NCI-H2196 (cell line): ENCODE results near the gene PSMD1.
"Not testable (repeated sequence)": the region's sequence is repeated elsewhere in the genome, so short reads cannot be mapped to it uniquely, and the experiment has no call there.

ENCODE experiments used
- DNase-seq: peaks from one replicate; lab custom pipeline; 2025; ENCODE audit not compliant: unreplicated experiment; lab: John Stamatoyannopoulos, UW

Gene PSMD1

DNA sequence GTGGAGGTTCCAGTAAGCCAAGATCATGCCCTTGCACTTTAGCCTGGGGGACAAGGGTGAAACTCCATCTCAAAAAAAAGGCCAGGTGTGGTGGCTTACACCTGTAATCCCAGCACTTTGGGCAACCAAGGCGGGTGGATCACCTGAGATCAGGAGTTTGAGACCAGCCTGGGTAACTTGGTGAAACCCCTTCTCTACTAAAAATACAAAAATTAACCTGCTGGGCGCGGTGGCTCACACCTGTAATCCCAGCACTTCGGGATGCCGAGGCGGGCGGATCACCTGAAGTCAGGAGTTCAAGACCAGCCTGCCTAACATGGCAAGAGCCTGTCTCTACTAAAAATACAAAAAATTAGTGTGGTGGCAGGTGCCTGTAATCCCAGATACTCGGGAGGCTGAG lies 84.1 kb downstream of the PSMD1 start:
- not testable (repeated sequence) for DNase-seq

- no peak for DNase-seq
Observed at GRCh38 chr2:231144896-231145295, 88.2 kb downstream of the PSMD1 start.

GRCh38 chr2:231146665-231147064 lies 90.0 kb downstream of the PSMD1 start:
- no peak for DNase-seq

DNA sequence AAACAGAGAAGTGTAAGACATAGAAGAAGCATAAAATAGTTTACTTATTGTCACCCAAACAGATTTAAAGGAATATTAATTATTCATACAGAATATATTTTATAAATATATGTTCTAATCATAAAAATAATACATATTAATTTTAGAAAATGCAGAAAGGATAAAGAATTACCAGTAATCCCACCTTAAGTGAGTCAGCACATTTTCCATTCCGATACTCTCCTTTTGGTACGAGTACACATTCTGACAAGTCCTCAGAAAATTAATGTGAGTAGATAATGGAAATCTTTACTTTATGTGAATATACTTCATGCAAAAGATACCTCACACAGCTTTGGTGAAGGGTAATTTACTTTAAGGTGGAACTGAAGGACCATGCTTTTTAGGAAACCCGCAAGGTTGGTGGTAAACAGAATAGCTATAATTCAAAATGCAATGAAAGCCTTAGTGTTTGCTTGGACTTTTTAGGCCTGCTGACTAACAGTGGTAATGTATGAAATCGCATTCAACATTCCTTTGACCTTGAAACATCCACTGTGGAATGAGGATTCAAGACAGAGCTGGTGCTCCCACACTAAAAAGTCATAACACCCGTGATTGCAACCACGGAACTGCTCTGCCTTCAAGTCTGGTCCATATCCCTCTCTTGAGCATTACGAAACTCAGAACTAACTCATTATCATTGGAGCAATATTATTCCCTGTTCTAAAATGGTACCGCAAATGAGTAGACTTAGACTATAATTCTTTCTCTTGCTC lies 96.3 kb downstream of the PSMD1 start:
- DNase-seq: no peak

GRCh38 chr2:231159306-231159705 lies 102.6 kb downstream of the PSMD1 start:
- no peak for DNase-seq

GRCh38 chr2:231160701-231161100 lies 104.0 kb downstream of the PSMD1 start:
- DNase-seq: no peak

GRCh38 chr2:231161252-231161839 lies 104.7 kb downstream of the PSMD1 start:
- no peak for DNase-seq

- no peak for DNase-seq
Observed at GRCh38 chr2:231161877-231162329, 105.2 kb downstream of the PSMD1 start.

GRCh38 chr2:231163011-231163410 lies 106.3 kb downstream of the PSMD1 start:
- no peak for DNase-seq

- no peak for DNase-seq
Observed at GRCh38 chr2:231163414-231164095, 106.9 kb downstream of the PSMD1 start.

DNA sequence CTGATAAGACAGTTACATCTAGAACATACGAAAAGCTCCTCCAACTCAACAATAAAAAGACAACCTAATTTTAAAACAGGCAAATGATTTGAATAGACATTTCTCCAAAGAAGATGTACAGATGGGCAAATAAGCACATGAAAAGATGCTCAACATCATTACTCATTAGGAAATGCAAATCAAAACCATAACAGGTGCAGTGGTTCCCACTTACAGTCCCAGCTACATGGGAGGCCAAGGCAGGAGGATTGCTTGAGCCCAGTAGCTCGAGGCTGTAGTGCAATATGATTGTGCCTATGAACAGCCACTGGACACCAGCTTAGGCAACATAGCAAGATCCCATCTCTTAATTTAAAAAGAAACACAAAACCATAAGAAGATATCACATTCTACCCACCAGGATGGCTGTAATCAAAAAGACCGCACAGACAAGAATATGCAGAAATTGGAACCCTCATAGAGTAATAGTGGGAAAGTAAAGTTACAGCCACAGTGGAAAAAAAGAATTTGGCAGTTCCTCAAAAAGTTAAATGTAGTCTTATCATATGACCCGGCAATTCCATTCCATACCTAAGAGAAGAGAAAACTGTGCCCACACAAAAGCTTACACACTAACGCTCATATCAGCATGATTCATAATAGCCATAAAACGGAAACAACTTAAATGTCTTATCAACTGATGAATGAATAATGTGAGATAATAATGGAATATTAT lies 111.2 kb downstream of the PSMD1 start:
- no peak for DNase-seq

DNA sequence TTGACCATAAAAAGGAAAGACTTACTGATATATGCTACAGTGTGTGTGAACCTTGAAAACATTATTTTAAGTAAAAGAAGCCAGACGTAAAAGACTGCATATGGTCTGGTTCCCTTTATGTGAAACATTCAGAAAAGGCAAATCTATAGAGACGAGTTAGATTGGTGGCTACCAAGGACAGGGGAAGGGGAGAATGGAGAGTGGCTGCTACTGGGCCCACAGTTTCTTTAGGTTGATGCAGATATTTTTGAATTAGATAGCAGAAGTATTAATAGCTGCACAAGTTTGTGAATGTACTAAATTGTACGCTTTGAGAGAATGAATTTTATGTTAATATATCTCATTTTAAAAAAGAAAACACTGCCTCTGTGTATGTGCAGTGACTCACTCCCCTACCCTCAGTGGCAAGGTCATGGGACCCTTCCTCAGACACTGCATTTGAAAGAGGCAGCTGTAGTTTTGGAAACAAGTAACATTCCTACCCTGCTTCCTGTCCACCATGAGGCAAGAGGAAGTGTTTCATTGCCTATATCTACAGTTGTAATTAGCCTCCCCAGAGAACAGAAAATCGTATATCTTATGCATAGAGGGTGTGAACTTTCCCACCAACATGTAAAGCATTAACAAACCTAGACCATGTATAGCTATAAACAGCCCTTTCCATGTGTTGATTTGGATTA lies 111.9 kb downstream of the PSMD1 start:
- no peak for DNase-seq

DNA sequence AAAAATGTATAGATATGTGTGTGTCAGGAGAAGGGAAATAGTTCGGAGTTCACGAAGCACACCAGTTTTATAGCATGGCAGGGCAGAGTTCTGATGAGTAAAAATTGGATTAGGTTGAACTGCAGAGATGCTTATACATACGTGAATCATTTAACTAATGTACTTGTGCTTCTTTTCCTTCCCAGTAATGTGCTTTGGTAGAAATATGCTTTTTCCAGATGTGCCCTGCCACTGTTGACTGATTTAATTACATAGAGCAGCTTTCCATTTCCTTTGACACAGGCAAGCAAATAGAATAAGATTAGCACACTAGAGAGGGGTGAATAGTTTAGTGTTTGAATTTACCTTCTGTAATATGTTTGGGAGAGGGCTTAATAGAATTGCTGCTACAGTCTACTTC lies 112.8 kb downstream of the PSMD1 start:
- no peak for DNase-seq

- DNase-seq: no peak
Observed at GRCh38 chr2:231170055-231170454, 113.4 kb downstream of the PSMD1 start.

- DNase-seq: no peak
Observed at GRCh38 chr2:231172025-231172424, 115.4 kb downstream of the PSMD1 start.

DNA sequence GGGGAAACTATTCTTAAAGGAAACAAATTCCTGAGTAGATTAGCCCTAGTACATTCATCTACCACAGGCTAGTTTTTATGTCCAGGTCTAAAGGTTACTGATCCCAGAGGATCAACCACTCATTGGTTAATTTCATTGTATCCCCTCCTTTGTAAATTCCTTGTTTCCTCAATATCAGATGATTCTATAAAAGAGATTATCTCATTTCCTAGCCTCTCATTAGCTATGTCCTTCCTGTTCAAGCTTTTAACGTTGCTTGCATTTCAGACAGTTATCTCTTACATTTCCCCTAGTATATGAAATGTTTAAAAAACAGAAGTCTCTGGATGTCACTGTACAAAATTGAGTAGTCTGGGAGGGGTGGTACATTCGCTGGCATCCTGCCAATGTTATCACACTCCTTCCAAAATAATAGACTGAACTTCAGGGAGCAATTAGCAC lies 117.6 kb downstream of the PSMD1 start:
- no peak for DNase-seq

DNA sequence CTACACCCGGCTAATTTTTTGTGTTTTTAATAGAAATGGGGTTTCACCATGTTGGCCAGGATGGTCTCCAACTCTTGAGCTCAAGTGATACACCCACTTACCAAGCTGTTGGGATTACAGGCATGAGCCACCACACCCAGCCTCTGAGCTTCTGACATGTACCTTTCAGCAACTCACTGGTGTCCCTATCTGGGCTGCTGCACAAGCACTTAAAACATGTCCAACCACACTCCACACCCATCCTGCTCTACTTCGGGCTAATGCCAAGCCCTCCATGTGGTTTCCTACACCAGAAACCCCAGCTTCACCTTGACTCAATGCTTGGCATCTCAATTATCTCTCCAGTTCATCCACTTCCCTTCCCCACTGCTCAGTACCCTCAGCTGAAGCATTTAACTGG lies 119.4 kb downstream of the PSMD1 start:
- no peak for DNase-seq

- DNase-seq: no peak
Observed at GRCh38 chr2:231177156-231178025, 120.7 kb downstream of the PSMD1 start.

DNA sequence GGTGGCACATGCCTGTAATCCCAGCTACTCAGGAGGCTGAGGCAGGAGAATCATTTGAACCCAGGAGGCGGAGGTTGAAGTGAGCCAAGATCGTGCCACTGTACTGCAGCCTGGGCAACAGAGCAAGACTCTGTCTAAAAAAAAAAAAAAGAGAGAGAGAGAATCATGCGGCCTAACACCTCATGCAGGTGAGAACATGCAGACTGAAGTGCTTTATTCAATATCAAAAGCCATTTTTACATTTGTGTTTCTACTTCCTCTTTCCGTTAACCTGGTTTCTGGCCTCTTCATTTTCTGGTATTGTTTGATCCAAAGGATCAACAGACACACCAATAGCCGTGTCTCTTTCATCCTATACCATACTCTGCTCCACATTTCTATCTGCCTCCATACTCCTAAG lies 122.1 kb downstream of the PSMD1 start:
- not testable (repeated sequence) for DNase-seq
